Activated T-helper 9 cell treated with anti-CD3 and anti-CD28 coated beads, Interleukin-2, amount 50 U/mL, for 16 hours (primary cell): ENCODE results near the gene DLG5.

Source experiments
- DNase-seq: peaks from one replicate; pipeline ENCODE4 v3.0.0-alpha.2; 2020; ENCODE audit warnings: low read depth

Gene DLG5

DNA sequence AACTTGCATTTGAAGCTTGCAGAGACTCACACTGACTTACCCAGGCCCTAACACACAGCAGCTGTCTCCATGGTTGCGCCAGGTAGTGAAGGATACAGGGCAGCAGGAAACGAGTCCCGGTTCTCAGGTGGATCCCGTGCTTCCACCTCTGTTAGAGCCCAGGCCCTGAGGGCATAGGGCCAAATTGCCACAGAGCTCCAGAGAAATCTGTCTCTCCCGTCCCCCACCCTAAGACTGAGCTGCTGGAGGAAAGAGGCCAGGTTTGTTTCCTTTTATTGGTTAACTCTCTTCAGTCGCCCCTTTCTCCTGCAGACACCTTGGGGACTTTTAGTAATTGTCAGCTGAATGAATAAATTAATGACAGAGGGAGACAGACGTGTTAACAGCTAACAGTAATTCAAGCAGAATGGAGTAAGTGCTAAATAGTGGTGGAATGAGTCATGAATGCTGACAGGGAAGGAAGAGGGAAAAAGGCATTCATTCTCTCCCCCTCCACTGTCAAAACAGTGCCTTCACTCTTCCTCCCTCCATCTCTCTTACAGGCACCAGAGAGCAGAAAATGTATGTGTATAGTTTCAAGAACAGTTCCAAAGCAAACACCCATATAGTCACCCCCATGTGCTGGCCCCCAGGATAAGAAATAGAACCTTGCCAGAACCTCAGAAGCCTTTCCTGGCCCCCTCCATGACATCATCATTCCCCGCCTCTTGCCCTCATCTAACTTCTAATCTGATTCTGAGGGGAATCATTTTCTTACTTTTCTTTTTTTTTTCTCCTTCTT, 16.8 kb upstream of the DLG5 start:
- DNase-seq, result no peak

GRCh38 chr10:77941790-77942189, 15.2 kb upstream of the DLG5 start:
- DNase-seq, result no peak

DNA sequence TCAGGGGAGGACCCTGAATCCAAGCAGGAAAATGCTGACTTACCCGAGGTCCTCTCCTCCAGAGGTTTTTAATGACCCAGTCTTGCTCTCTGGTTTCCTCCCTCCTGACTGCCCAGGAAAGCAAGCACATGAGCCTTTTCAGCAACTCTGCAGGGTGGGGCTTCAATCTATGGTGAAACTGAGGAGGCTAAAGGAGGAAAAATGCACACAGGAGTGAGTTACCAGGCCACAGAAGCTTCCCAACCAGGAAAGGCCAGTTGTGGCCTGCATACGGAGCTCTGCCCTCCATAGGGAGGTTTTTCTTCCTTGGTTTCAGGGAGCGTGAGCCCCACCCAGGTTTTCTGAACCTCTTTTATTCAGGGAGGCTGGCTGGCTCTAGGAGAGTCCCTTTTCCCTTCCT, 14.1 kb upstream of the DLG5 start:
- DNase-seq, result no peak

DNA sequence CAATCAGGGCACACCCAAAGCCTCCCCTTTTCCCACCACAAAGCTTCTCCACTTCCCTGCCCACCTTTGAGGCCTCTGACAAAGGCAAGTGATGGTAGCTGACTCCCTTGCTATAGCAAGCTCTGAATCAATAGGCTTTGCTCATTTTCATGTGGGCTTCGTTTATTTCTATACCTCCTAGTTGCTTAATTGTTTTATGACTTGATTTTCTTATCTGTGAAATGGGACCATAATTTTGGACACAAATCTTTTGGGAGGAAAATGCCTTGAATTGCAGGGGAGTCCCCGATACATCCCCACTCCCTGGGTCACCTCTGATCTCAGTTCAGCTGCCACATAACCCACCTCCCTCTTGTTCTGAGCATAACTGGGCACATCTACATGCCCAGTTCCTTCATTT, 13.7 kb upstream of the DLG5 start:
- DNase-seq, result no peak

DNA sequence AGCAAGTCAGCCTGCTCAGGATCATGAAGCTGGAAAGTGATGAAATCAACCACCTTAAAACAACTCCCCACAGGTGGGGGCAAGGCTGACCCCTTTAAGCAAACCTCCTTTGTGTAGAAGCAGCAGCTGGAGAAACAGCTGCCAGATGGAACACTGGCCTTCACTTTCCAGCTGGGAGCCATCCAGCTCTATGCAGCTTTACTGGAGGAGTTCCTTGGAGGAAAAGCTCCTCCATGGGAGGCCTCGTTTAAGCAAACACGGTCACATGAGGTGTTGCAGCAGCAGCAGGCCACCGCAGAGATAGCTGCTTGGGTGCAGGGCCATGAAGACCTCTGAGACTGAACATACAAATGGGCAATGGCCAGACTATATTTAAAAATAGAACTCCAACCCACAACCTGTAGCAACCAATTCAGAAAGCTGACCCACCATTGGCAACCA, 13.0 kb upstream of the DLG5 start:
- no peak for DNase-seq

DNA sequence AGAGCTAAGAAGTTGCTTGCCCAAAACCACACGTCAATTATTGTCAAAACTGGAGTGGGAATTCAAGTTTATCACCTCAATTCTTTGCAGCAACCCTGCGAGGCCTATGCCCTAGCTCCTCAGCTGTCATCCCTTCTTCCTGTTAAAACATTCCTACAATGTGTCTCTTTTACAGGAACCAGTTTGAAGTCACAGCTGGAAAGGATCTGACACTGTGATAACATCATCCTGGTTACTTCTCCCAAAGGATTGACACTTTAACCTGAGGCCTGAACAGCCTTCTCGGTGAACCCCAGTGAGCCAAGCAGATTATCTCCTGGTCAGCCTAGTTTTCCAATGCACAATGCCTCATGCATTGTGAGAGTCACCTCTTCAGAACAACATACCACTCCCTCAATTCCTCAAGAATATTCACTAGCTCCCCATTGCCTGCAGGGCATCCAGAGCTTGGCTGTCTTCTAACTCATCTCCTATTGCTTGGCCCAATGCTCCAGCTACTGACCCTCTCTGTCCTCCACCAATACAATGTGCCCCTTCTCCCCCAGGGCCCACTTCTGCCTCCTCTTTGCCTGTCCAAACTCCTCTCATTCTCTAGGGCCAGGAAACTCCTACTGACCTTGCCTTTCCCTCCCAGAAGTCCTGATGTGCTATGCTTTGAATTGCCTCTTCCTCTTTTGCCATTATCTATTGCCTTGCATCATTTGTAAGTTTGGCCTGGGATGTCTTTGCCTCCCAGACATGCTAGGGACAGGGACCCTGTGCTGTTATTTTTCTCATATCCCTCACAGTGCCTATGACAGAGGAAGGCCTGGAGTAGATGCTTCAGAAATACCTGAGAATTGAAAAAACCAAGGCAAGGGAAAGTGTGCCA, 10.4 kb upstream of the DLG5 start:
- DNase-seq, result no peak

DNA sequence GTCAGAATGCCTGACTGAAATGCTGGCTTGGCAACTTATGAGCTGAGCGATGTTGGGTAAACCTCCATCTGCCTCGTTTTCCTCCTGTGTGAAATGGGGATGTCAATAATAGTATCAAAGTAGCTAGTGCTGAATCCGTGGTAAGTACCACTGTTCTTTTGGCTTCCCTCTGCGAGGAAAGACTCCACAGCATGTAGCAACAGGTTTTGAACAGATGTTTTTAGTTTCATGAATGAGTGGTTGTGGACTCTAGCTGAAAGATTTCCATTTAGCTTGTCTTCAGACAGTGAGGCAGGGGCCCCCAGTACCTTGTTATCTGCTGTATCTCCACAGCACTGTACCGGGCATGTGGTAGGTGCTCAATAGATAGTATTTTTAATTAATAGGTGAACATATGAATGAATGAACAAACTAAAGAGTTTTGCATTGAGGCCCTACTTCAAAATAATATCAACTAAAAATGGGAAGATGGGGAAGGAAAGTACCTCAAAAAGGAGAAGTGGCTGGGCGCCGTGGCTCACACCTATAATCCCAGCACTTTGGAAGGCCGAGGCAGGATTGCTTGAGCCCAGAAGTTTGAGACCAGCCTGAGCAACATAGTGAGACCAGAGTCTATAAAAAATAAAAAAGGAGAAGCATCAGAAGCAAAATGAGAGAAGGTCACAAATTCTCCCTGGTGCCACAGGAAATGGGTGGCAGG, 5.6 kb upstream of the DLG5 start:
- DNase-seq, result no peak

DNA sequence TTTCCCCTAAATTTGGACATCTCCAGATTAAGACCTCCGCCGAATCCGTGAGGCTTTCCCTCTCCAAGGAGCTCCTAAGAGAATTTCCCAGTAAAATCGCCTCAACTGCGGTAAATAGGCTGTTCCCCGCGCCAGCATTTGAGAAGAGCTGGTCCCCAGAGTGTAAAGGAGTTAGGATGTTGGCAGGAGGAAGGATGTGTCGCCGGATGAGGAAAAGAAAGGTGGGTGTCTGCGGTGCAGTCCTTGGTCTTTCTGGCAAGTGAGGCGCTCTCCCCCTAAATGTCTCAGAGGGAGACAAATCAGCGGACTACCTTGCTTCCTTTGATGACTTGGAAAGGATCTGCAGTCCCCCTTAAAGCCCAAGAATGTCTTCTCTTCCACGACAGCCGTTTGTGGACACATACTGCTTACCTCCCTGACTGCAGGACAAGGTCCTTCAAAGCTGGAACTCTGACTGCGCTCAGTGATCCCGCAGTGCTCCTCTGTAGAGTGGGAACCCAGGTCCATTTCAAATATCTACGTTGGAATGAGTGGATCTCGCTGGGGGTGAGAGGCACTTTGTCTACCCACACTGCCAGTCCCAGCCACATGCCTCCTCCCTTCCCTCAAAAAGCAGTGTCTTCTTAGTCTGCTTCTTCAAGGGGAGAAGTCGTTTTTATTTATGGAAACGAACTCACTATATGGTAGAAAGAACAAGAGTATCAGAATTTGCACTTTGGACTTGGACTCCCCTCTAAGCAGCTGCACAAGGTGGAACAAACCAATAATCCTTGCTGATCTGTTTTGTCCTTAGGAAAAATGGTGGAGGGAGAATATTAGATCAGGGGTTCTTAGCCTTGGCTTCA, 1.1 kb upstream of the DLG5 start:
- DNase-seq, result no peak

DNA sequence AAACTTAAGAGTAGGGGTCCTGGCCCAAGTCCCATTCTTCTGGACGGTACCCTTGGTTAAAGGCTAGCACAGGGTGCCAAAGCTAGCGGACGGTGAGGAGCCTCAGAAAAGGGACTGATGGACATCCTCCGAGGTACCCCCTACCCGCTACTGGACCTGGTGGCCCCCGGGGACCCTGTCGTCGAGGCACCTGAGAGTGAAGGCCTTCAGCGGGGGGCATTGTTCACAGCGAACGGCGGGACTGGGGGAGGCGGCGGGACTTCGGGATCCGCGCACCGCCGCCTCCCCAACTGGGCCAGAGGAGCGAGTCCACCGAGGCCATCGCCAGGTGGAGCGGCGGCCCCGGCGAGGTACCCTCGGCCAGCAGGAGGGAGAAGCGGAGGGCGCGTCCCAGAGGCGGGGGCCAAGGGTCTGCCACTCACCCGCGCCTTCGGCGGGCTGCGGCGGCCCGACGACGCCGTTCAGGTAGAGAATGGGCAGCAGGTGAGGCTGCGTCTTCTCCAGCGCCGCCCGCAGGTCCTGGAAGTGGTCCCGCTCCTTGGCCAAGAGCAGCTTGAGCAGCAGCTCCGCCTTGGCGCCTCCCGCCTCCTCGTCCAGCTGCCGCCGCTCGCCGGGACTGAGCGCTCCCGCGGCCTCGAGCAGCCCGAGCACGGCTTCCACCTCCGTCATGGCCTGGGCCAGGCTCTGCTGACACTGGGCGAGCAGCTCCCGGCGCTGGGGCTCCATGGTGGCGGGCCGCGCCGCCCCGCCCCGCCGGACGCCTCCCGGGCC, 575 bp downstream of the DLG5 start:
- DNase-seq, result no peak

GRCh38 chr10:77925410-77925794, 1.2 kb downstream of the DLG5 start:
- no peak for DNase-seq

DNA sequence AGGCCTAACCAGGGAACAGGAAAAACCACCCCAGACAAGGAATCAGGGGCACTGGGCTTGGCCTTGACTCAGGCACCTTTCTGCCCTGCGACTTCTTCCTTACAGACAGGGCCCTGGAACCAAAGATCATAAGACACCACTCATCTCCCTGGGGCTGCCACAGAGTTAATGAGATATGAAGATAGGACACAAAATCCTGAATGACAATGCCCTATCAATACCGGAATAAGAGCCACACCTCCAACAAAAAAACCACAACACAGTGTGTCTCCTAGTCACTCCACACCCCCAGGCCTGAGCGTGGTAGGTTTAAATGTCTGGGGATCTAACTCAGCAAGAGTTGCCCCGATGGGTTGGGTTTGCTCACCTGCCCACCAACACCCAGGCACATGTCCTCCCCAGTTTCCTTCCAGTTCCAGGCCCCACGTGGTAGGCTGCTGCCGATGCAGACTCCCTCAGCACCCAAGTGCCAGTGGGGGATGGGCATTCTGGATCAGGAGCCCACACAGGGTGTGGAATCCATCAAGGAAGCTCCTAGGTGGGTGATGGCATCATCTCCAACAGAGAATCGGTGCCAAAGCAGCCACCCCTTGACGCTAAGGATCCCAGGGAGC, 3.9 kb downstream of the DLG5 start:
- DNase-seq, result no peak

DNA sequence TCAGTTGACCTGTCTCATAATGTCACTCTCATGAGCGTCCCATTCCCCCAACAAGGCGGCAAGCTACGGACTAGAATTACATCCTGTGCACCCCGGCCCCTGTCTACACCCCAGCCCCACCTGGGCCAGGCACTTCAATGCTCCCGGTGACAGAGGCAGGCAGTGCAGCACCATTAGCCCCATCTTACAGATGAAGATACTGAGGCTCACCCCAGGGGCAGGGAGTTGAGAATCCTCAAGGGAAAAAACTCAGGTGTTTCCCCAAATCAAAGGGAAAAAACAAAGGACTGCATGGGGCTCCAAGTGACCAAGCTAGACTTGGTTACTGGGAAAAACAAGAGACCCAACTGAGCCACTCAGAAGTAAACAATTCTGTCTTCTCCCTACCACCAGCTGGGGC, 4.5 kb downstream of the DLG5 start:
- DNase-seq, result no peak

GRCh38 chr10:77921395-77921794, 5.2 kb downstream of the DLG5 start:
- no peak for DNase-seq

DNA sequence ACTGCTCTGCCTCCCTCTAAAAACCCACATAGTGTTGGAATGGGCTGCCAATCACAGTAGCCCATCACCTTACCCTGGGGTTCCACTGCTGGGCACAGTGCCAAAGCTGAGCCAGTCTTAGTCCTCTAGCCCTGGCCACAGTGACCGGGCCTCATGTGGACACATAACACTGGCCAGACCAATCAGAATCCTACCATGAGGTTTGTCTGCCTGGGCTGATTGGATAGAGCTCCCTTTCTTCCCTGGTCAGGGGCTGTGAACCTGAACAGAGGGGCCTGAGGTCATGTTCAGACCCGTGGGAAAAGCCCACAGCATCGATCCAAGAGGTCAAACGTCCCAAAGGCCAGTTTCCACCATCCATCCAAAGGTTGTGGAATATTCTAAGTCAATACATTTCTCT, 6.1 kb downstream of the DLG5 start:
- no peak for DNase-seq

- no peak for DNase-seq
Measured at GRCh38 chr10:77919713-77920108, 6.8 kb downstream of the DLG5 start.

GRCh38 chr10:77915319-77916105, 11.0 kb downstream of the DLG5 start:
- DNase-seq, result no peak

DNA sequence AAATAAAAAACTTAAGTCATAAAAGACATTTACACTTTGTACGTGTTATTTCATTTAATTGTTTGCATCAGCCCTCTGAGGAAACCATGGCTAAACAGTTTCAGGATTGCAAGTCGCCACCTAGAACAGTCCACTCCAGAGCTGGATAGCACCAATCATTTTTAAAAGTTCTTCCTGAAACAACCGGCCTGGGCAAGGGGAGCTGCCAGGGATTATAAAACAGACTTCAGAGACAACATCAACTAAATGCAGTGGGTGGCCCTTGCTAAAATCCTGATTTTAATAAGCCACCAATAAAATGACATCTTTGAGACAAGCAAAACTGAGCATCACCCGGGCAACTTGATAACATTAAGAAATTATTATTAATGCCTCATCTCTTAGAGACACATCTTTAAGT, 13.5 kb downstream of the DLG5 start:
- no peak for DNase-seq

DNA sequence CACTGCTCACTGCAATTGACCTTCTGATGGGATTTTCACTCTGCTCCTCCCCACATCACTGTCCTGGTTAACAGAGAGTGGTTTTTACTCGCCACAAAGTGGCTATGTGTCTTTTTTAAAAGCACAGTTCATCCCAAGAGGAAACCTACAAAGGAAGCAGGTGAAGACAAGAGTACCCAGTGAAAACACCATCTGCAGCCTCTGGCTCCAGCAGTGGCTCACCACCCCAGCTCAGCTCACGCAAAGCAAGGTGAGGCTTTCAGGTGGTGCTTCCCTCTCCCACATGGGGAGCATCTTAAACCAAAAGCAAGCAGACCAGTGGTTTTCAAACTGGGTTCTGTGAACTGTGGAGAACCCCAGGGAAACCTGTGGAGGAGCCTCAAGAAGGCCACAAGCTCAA, 14.0 kb downstream of the DLG5 start:
- DNase-seq, result no peak

GRCh38 chr10:77911535-77912123, 14.9 kb downstream of the DLG5 start:
- no peak for DNase-seq
